COLO668 (cell line): ENCODE measurements around the gene POLR2J3.
"Not testable (repeated sequence)": the region's sequence is repeated elsewhere in the genome, so short reads cannot be mapped to it uniquely, and the experiment has no call there.

Experiments used
- DNase-seq: peaks from one replicate; lab custom pipeline; 2025; ENCODE audit not compliant: unreplicated experiment; lab: John Stamatoyannopoulos, UW

The POLR2J3 gene

GRCh38 chr7:102583495-102583894 is 11.1 kb upstream of the POLR2J3 start:
- DNase-seq: not testable (repeated sequence)

GRCh38 chr7:102581722-102582121 is 9.3 kb upstream of the POLR2J3 start:
- not testable (repeated sequence) for DNase-seq

- DNase-seq: not testable (repeated sequence)
These were observed 6.1 kb upstream of the POLR2J3 start for GRCh38 chr7:102578486-102578885.

GRCh38 chr7:102577315-102578240 is 5.2 kb upstream of the POLR2J3 start:
- DNase-seq: not testable (repeated sequence)

- DNase-seq: not testable (repeated sequence)
These were observed 4.0 kb upstream of the POLR2J3 start for GRCh38 chr7:102576363-102576762.

GRCh38 chr7:102574607-102575006 is 2.2 kb upstream of the POLR2J3 start:
- not testable (repeated sequence) for DNase-seq

GRCh38 chr7:102568620-102569019 is 3.8 kb downstream of the POLR2J3 start:
- not testable (repeated sequence) for DNase-seq

GRCh38 chr7:102550808-102551422 is 21.5 kb downstream of the POLR2J3 start, which contains the start of gene SPDYE2:
SPDYE2 (plus strand) TSS chr7:102551226; CDS start chr7:102553256, 2,030 bp downstream.
- not testable (repeated sequence) for DNase-seq

GRCh38 chr7:102546353-102546752 is 26.0 kb downstream of the POLR2J3 start:
- DNase-seq: not testable (repeated sequence)

- not testable (repeated sequence) for DNase-seq
These were observed 27.1 kb downstream of the POLR2J3 start for GRCh38 chr7:102545288-102545687.

GRCh38 chr7:102544372-102544771 is 28.0 kb downstream of the POLR2J3 start:
- DNase-seq: not testable (repeated sequence)

GRCh38 chr7:102543596-102543995 is 28.8 kb downstream of the POLR2J3 start, which contains the start of gene UPK3BL2:
UPK3BL2 (minus strand) TSS chr7:102543696; CDS start chr7:102543636, 60 bp downstream.
- DNase-seq: not testable (repeated sequence)

- not testable (repeated sequence) for DNase-seq
These were observed 29.6 kb downstream of the POLR2J3 start for GRCh38 chr7:102542771-102543170.

- DNase-seq: not testable (repeated sequence)
These were observed 30.3 kb downstream of the POLR2J3 start for GRCh38 chr7:102542083-102542482.

- not testable (repeated sequence) for DNase-seq
These were observed 31.8 kb downstream of the POLR2J3 start for GRCh38 chr7:102540604-102541003.

- not testable (repeated sequence) for DNase-seq
These were observed 37.2 kb downstream of the POLR2J3 start for GRCh38 chr7:102535062-102535615.

GRCh38 chr7:102532127-102532526 is 40.3 kb downstream of the POLR2J3 start:
- not testable (repeated sequence) for DNase-seq

- not testable (repeated sequence) for DNase-seq
These were observed 40.8 kb downstream of the POLR2J3 start for GRCh38 chr7:102531583-102531982.

GRCh38 chr7:102527822-102528793 is 44.3 kb downstream of the POLR2J3 start:
- not testable (repeated sequence) for DNase-seq

- DNase-seq: not testable (repeated sequence)
These were observed 45.2 kb downstream of the POLR2J3 start for GRCh38 chr7:102527182-102527581.
